Common myeloid progenitor, CD34-positive (primary cell): Measurements from ENCODE around the gene LILRB5.
"Not testable (repeated sequence)": the region's sequence is repeated elsewhere in the genome, so short reads cannot be mapped to it uniquely, and the experiment has no call there.

ENCODE experiments used
- CTCF ChIA-PET: fragments of 350-600 bp; sonication (Branson Sonifier 250); formaldehyde crosslinking; loops from one replicate; lab custom pipeline; 2021; ENCODE audit warnings: antibody characterized with exemption; lab: Charles Lee
- POLR2A ChIA-PET: fragments of 350-600 bp; sonication (Branson Sonifier 250); formaldehyde crosslinking; loops from one replicate; lab custom pipeline; 2021; ENCODE audit warnings: antibody characterized with exemption; lab: Charles Lee
- DNase-seq, 3 donors: peaks; one replicate each; pipeline versions ENCODE4 v3.0.0 to v3.0.0-alpha.2; 2013
- H3K27ac ChIP-seq, 2 experiments: 1 replicate in 1 of 2; 2 replicates in 1 of 2; pipeline ENCODE4 v1.7.0; 2013; ENCODE audit warnings: inconsistent platforms in 2 of 2, low read length in 2 of 2, mild to moderate bottlenecking in 2 of 2, low read depth in 1 of 2, moderate library complexity in 1 of 2; ENCODE audit not compliant: severe bottlenecking in 2 of 2, insufficient read depth in 1 of 2, poor library complexity in 1 of 2
- H3K27me3 ChIP-seq, 5 experiments: replicated peaks in 2 of 5; 1 replicate in 3 of 5; 2 replicates in 2 of 5; pipeline versions ENCODE4 v1.6.1 to v1.7.0; 2013; ENCODE audit warnings: low read length in 4 of 5, mild to moderate bottlenecking in 2 of 5, moderate library complexity in 2 of 5, inconsistent platforms in 1 of 5; ENCODE audit not compliant: insufficient read depth in 5 of 5, control insufficient read depth in 4 of 5
- H3K36me3 ChIP-seq, 4 experiments: 1 replicate in 2 of 4; 2 replicates in 2 of 4; pipeline versions ENCODE4 v1.6.1 to v1.7.0; 2013; ENCODE audit warnings: low read length in 3 of 4, control low read depth in 1 of 4, mild to moderate bottlenecking in 1 of 4; ENCODE audit not compliant: control insufficient read depth in 4 of 4, insufficient read depth in 4 of 4
- H3K4me1 ChIP-seq, 4 experiments: 1 replicate in 3 of 4; 2 replicates in 1 of 4; pipeline versions ENCODE4 v1.6.1 to v1.7.1; 2013; ENCODE audit warnings: low read length in 3 of 4, mild to moderate bottlenecking in 3 of 4, control low read depth in 1 of 4, inconsistent platforms in 1 of 4, moderate library complexity in 1 of 4; ENCODE audit not compliant: control insufficient read depth in 4 of 4, insufficient read depth in 4 of 4; ENCODE audit errors: control extremely low read depth in 1 of 4
- H3K4me3 ChIP-seq, 7 experiments: 1 replicate in 4 of 7; 2 replicates in 3 of 7; pipeline versions ENCODE4 v1.5.1 to v1.7.0; 2013; ENCODE audit warnings: mild to moderate bottlenecking in 7 of 7, low read length in 6 of 7, moderate library complexity in 6 of 7, inconsistent platforms in 2 of 7, low read depth in 2 of 7, control low read depth in 1 of 7; ENCODE audit not compliant: insufficient read depth in 4 of 7, control insufficient read depth in 1 of 7; ENCODE audit errors: extremely low read depth in 1 of 7
- H3K9me3 ChIP-seq, 5 experiments: 1 replicate in 4 of 5; 2 replicates in 1 of 5; pipeline versions ENCODE4 v1.6.1 to v1.7.1; 2013; ENCODE audit warnings: low read length in 4 of 5, mild to moderate bottlenecking in 2 of 5, inconsistent platforms in 1 of 5, low read depth in 1 of 5, moderate library complexity in 1 of 5; ENCODE audit not compliant: control insufficient read depth in 4 of 5, insufficient read depth in 2 of 5; ENCODE audit errors: control extremely low read depth in 1 of 5
- WGBS: methylation state at CpG from one replicate; pipeline ENCODE4 v1.1.5; 2013; ENCODE audit not compliant: insufficient coverage; 5-methylcytosine and 5-hydroxymethylcytosine counted together

The LILRB5 gene

DNA sequence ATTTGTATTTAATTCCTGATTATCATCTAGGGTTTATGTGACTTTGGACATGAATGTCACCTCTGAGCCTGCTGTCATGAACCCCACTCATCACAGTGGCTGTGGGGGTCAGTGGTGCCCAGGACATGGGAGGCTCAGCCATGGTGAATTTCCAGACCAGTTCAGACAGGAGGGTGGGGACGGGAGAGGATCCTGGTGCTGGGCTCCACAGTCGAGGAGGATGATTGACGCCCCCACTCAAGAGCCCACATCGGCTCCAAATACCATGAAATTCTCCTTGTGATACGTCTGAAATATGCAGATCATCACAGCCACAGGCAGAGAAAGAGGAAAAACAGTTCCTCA lies 33.2 kb downstream of the LILRB5 start:
- CTCF ChIA-PET: interaction anchor here (0.9 to 1.4 kb wide), 2 partner anchors 9 to 14 kb away, joined by 3 to 5 read pairs; no protein-coding TSS in a partner anchor
- DNase-seq, H3K4me3 ChIP-seq, H3K36me3 ChIP-seq, H3K4me1 ChIP-seq, H3K27ac ChIP-seq, POLR2A ChIA-PET, H3K9me3 ChIP-seq, H3K27me3 ChIP-seq: not testable (repeated sequence)
- WGBS: 89% methylated on average over 5 of the region's 5 CpGs

DNA sequence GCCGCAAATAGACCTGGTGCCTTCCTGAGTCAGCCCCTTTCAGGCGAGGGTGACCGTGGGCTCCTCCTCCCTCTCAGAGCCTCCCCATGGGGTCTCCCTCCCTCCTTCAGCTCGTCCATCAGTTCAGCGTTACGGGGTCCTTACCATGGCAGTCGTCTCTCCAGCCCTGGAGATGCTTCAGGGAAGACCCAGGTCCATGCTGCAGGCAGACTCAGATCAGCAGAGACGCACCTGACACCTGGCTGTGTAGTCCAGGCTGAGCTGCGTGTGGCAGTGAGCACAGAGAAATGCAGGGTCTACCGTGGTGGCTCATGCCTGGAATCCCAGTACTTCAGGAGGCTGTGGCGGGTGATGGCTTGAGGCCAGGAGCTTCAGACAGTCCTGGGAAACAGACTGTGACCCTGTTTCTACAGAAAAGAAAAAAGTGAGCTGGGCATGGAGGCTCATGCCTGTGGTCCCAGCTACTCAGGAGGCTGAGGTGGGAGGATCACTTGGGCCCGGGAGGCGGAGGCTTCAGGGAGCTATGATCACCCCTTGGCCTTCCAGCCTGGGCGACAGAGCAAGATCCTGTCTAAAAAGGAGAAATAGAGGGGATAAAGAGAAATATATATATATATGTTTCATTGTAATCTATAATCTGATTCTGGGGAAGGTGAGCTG lies 33.7 kb downstream of the LILRB5 start:
- not testable (repeated sequence) for H3K36me3 ChIP-seq, H3K4me3 ChIP-seq, H3K4me1 ChIP-seq, DNase-seq, H3K27me3 ChIP-seq, H3K27ac ChIP-seq, H3K9me3 ChIP-seq
- 79% methylated on average over 10 of the region's 14 CpGs for WGBS
- POLR2A ChIA-PET: interaction anchor here (1.5 kb wide), 1 partner anchor 13 kb away, joined by 3 read pairs; no protein-coding TSS in a partner anchor
- CTCF ChIA-PET: interaction anchor here (0.6 to 1.4 kb wide), 4 partner anchors 9 to 412 kb away, joined by 3 to 5 read pairs (median 3); no protein-coding TSS in a partner anchor

DNA sequence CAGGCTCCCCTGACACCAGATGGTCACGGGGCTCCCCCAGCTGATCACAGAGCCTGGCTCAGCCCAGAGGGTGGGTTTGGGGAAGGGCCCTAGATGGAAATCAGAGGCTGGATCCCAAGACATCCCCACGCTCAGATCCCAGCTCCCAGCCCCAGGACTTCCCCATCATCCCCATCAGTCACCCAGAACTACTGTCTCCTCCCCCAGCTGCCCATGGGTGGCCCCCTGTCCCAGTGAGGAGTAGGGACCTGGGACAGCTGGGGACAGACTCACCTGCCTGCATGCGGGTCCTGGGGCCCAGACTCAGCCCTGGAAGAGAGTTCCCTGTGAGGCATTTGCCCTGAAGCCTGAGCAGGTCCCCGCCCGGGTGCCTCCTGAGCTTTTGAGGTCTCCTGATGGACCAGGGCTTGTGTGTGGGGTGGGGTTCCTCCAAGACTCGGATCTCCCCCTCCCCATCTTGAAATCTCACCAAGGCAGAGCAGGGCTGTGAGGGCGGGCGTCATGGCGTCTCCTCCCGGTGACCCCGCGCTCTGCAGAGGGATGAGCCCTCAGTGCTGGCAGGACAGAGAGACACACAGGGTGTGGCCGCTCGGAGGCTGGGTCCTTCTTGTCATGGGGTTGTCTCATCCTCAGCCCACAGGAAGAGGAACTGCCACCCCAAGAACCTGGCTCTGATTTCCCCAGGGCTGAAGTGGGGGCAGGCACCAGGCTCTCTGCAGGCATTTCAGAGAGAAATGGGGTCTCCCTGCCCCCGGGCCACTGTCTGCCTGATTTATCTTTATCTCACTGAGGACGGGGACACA lies 34.4 kb downstream of the LILRB5 start, which contains the start of gene LILRB3:
LILRB3 (minus strand) TSS at position 534 of the 803 bp plus-strand sequence; CDS start at position 503, 31 bp downstream.
- 87% methylated on average over 7 of the region's 16 CpGs for WGBS
- POLR2A ChIA-PET: interaction anchor here (1.5 kb wide), 1 partner anchor 12 kb away, joined by 3 read pairs; no protein-coding TSS in a partner anchor
- H3K4me1 ChIP-seq, H3K9me3 ChIP-seq, H3K27me3 ChIP-seq, DNase-seq, H3K36me3 ChIP-seq, H3K27ac ChIP-seq, H3K4me3 ChIP-seq: not testable (repeated sequence)
- CTCF ChIA-PET: interaction anchor here (0.6 to 1.4 kb wide), 3 partner anchors 10 to 411 kb away, joined by 3 to 5 read pairs (median 3); no protein-coding TSS in a partner anchor

DNA sequence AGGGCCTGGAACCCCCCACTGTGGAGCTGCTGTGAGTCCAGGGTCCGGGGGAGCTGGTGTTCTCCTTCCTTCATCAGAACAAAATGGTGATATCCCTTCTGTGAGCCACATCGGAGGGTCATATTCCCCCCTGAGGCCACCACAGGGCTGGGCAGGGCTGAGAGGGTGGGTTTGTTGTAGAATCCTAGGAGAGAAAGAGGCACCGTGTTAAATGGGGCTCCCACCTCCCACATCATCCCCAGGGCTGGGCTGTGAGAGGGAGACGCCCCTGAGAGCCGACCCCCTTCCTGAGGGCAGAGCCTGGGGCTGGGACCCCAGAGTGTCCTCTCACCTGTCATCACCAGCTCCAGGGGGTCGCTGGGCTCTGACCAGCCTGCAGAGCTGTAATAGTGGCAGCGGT lies 35.1 kb downstream of the LILRB5 start:
- H3K9me3 ChIP-seq, POLR2A ChIA-PET, CTCF ChIA-PET, DNase-seq, H3K27ac ChIP-seq, H3K27me3 ChIP-seq, H3K36me3 ChIP-seq, H3K4me1 ChIP-seq, H3K4me3 ChIP-seq: not testable (repeated sequence)
- WGBS: no CpG with 5 or more reads among the region's 7 CpGs

DNA sequence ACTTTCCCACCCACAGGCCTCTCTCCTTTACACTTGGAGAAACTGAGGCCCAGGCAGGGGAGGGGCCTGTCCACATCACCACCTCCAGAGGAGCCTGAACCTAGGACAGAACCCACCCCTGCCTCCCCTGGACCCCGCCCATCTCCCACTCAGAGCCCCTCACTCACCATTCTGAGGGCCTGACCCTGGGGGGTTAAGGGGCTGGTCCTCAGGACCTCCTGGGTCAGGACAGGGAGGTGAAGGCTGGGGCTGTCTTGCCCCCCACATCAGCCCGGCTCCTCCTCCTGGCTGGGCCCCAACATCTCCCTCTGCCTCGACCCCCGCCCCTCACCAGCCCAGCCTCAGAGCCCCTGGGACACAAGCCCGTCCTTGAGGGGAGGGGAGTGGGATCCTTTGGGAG lies 37.4 kb downstream of the LILRB5 start:
- H3K4me3 ChIP-seq, POLR2A ChIA-PET, H3K9me3 ChIP-seq, H3K4me1 ChIP-seq, H3K27me3 ChIP-seq, H3K36me3 ChIP-seq, DNase-seq, H3K27ac ChIP-seq: not testable (repeated sequence)
- CTCF ChIA-PET: interaction anchor here (1.2 kb wide), 1 partner anchor 20 kb away, joined by 3 read pairs; the partner anchor contains the start of gene RPS9
- WGBS: 100% methylated on average over 1 of the region's 5 CpGs

DNA sequence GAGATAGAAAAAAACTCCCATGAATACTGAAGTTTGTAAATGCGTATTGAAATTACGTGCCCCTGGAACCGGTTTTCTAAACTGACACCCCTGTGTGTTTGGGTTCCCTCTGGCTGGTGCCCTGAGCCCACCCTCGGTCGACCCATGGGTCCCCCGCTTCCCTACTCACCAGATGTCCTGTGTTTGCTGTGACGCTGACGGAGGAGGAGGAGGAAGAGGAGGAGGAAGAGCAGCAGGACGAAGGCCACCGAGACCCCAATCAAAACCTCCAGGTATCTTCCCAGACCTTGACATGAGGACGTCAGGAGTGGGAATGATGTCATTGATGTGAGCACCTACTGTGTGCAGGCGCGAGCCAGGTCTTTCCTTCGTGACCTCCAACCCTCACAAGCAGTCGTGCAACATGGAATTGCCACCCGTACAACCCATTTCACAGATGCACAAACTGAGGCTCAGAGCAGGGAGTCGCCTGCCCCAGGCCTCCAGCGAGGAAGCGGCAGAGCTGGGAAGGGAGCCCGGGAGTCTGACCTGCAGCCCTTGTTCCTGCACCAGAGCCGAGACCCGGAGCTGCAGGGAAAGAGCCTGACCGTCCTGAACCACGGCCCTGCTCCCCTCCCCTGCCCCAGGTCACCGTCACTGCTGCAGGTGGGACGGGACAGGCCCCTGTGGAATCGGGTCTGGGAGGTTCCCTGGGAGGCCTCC lies 38.0 kb downstream of the LILRB5 start:
- Histone ChIP-seq H3K36me3 (peaks cover 0 to 8% (median 0%) of the 10 kb centered on the region in 4 experiments), H3K27me3 (no peaks in the 10 kb centered on the region), H3K9me3 (no peaks in the 10 kb centered on the region), H3K4me1 (peaks cover 0 to 6% (median 3%) of the 10 kb centered on the region in 4 experiments), H3K27ac (no peak overlapping the region), H3K4me3 (no peak overlapping the region)
- DNase-seq: no peak
- ChIA-PET CTCF (interaction anchor here (1.2 kb wide), 2 partner anchors 13 to 19 kb away, joined by 3 read pairs; partner anchors contain the start of gene RPS9), POLR2A (no interaction called here)
- WGBS: 97% methylated on average over 19 of the region's 27 CpGs
